Stomach (tissue), 4 donors: Measurements from ENCODE around the gene FBXL14.

Experiments
- EP300 ChIP-seq: sonication (generic); formaldehyde crosslinking; IDR thresholded peaks from one replicate; pipeline ENCODE4 v1.6.1; 2017; ENCODE audit warnings: antibody characterized with exemption
- POLR2A ChIP-seq, 4 donors: fragments of 450-650 bp; IDR thresholded peaks; one replicate each; pipeline ENCODE4 v1.6.1; 2016; ENCODE audit warnings: antibody characterized with exemption in 4 of 4, control low read depth in 2 of 4, mild to moderate bottlenecking in 1 of 4, moderate library complexity in 1 of 4
- TF ChIP-seq, protein P1 (sequence below), 7 experiments: fragments of 450-650 bp in 4 of 7; fragments of 200-600 bp in 3 of 7; sonication (generic) in 3 of 7; IDR thresholded peaks; one replicate each; pipeline ENCODE4 v1.5.1; 2016 to 2019; ENCODE audit warnings: antibody characterized with exemption in 7 of 7, control low read depth in 2 of 7, mild to moderate bottlenecking in 1 of 7

DNA sequence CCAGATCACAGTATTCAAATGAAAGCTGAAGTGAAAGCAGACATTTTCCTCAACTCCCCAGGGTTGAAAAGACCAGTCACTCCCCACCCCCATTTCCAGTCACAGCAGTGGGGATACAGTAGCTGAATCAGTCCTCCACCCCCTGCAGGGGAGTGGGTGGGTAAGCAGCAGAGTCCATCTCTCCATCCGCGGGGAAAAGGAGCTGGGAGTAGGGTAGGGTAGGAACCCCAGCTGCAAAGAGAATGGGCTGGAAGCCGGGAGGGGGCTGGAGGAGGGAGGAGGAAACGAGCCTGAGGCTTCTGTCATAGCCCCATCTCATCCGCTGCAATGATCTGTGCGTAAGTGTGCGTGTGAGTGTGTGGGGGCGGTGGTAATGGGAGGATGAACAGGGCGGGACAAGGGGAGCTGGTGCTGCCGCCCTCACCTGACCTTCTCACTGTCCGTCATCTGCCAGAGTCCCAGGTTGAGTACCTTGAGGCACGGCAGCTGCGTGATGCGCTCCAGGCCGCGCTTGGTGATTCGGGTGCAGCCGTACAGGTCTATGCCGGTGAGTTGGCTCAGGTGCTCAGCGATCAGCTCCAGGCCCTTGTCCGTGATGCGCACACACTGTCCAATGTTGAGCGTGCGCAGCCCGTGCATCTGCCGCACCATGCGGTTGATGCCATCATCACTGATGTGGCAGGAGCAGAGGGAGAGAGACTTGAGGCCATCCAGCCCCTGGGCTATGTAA is 1.8 kb downstream of the FBXL14 start:
- TF ChIP-seq, protein P1, sequence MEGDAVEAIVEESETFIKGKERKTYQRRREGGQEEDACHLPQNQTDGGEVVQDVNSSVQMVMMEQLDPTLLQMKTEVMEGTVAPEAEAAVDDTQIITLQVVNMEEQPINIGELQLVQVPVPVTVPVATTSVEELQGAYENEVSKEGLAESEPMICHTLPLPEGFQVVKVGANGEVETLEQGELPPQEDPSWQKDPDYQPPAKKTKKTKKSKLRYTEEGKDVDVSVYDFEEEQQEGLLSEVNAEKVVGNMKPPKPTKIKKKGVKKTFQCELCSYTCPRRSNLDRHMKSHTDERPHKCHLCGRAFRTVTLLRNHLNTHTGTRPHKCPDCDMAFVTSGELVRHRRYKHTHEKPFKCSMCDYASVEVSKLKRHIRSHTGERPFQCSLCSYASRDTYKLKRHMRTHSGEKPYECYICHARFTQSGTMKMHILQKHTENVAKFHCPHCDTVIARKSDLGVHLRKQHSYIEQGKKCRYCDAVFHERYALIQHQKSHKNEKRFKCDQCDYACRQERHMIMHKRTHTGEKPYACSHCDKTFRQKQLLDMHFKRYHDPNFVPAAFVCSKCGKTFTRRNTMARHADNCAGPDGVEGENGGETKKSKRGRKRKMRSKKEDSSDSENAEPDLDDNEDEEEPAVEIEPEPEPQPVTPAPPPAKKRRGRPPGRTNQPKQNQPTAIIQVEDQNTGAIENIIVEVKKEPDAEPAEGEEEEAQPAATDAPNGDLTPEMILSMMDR (IDR thresholded peaks at IDR 0.05) = no peak
- TF ChIP-seq POLR2A (IDR thresholded peaks at IDR 0.05) = no peak
- TF ChIP-seq EP300 = no peak
